Suprapubic skin (tissue), 3 donors: ENCODE results near the gene PSMD2.

Experiments used
- CTCF ChIP-seq, 2 donors: fragments of 200-600 bp in 1 of 2; fragments of 450-650 bp in 1 of 2; sonication (generic) in 1 of 2; IDR thresholded peaks; one replicate each; pipeline ENCODE4 v1.5.1; 2016 to 2019; ENCODE audit warnings: antibody characterized with exemption in 2 of 2, mild to moderate bottlenecking in 1 of 2, moderate library complexity in 1 of 2
- POLR2A ChIP-seq, 2 donors: fragments of 450-650 bp; IDR thresholded peaks; one replicate each; pipeline ENCODE4 v1.6.1; 2017; ENCODE audit warnings: antibody characterized with exemption in 2 of 2, mild to moderate bottlenecking in 2 of 2, moderate library complexity in 2 of 2

- TF ChIP-seq CTCF (IDR thresholded peaks at IDR 0.05), result no peak
- TF ChIP-seq POLR2A (IDR thresholded peaks at IDR 0.05), result no peak
Measured at GRCh38 chr3:184283681-184284080, 15.4 kb upstream of the PSMD2 start.
